ENCODE measurements around the gene RPL23. TPM values are rescaled to one million over a fixed set of nuclear protein-coding genes. Genes with fewer than 3 reads are reported as not detected.

Gene RPL23
- total and polyA plus RNA-seq, 11 donors, result 698 to 2,300 (median 864) TPM

DNA sequence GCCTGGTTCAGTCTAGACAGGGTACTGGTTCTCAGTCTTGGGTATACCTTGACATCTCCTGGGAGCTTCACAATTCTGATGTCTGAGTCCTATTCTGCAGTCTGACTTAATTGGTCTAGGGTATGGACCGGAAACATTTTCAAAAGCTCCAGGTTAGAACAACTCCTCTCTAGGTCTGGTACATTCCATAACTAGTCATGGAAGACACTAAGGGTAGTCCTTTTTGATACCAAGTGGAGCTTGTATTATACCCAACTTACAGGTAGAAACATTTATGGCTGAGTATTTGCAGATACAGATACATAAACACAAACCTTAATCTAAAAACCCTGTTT is 5.0 kb downstream of the RPL23 start:
- no peaks in the 10 kb centered on the region for H3K9me3 ChIP-seq
- H3K27ac ChIP-seq, result no peak overlapping the region
- TF ChIP-seq, protein P1, sequence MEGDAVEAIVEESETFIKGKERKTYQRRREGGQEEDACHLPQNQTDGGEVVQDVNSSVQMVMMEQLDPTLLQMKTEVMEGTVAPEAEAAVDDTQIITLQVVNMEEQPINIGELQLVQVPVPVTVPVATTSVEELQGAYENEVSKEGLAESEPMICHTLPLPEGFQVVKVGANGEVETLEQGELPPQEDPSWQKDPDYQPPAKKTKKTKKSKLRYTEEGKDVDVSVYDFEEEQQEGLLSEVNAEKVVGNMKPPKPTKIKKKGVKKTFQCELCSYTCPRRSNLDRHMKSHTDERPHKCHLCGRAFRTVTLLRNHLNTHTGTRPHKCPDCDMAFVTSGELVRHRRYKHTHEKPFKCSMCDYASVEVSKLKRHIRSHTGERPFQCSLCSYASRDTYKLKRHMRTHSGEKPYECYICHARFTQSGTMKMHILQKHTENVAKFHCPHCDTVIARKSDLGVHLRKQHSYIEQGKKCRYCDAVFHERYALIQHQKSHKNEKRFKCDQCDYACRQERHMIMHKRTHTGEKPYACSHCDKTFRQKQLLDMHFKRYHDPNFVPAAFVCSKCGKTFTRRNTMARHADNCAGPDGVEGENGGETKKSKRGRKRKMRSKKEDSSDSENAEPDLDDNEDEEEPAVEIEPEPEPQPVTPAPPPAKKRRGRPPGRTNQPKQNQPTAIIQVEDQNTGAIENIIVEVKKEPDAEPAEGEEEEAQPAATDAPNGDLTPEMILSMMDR (IDR thresholded peaks at IDR 0.05), result no peak
- TF ChIP-seq POLR2A (IDR thresholded peaks at IDR 0.05), result no peak
- whole genome bisulfite sequencing, 4 donors, result 93 to 100% (median 99%) methylated on average over 1 of the region's 1 CpG
- H3K4me1 ChIP-seq, result peaks cover 9 to 29% (median 22%) of the 10 kb centered on the region in 12 donors
- ATAC-seq (no peak), DNase-seq (no peak)
- H3K4me3 ChIP-seq, result no peak overlapping the region
- H3K27me3 ChIP-seq, result no peaks in the 10 kb centered on the region
- peaks cover 0 to 70% (median 65%) of the 10 kb centered on the region in 9 donors for H3K36me3 ChIP-seq
- intact Hi-C loops (cut with DNase I), result no loop called here

DNA sequence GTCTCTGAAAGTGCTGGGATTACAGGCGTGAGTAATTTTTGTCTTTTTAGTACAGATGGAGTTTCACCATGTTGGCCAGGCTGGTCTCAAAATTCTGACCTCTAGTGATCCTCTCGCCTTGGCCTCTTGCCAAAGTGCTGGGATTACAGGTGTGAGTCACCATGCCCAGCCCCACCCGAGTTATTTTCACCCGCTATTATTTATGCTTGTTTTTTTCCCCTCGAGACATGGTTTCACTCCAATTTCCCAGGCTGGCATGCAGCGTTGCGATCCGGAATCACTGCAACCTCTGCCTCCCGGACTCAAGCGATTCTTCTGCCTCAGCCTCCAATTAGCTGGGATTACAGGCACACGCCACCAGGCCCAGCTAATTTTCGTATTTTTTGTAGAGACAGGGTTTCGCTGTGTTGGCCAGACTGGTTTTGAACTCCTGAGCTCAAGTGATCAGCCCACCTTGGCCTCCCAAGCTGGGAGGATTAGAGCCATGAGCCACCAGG is 9.2 kb downstream of the RPL23 start:
- Histone ChIP-seq H3K36me3 (peaks cover 0 to 33% (median 30%) of the 10 kb centered on the region in 9 donors), H3K27ac (peak overlapping the region in 1 of 12 donors; percentile 35), H3K4me1 (no peaks in the 10 kb centered on the region), H3K9me3 (no peaks in the 10 kb centered on the region), H3K27me3 (no peaks in the 10 kb centered on the region), H3K4me3 (no peak overlapping the region)
- ATAC-seq (no peak), DNase-seq (peak in 1 of 5 donors; percentile 49)
- WGBS, 4 donors, result 64 to 84% (median 78%) methylated on average over 12 to 13 of the region's 13 CpGs
- intact Hi-C loops (cut with DNase I), result no loop called here
- no peak for TF ChIP-seq POLR2A (IDR thresholded peaks at IDR 0.05)
- TF ChIP-seq, protein P1 (IDR thresholded peaks at IDR 0.05), result no peak

DNA sequence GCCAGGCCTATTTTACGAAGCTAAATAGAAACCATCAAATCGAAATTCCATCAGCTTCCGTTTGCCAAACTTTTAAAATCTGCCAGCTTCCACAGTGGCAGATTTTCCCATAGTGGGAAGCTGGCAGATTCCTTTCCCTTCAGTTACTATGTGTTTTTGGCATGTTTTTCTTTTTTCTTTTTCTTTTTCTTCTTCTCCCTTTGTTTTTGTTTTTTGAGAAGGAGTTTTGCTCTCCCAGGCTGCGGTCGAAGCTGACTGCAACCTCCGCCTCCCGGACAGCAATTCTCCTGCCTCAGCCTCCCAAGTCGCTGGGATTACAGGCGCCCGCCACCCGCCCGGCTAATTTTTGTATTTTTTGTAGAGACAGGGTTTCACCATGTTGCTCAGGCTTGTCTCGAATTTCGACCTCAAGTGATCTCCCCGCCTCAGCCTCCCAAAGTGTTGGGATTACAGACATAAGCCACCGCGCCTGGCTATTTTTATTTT is 27.7 kb downstream of the RPL23 start:
- WGBS, 4 donors, result 93 to 95% (median 94%) methylated on average over 17 of the region's 17 CpGs
- TF ChIP-seq POLR2A (IDR thresholded peaks at IDR 0.05), result no peak
- TF ChIP-seq, protein P1 (IDR thresholded peaks at IDR 0.05), result no peak

DNA sequence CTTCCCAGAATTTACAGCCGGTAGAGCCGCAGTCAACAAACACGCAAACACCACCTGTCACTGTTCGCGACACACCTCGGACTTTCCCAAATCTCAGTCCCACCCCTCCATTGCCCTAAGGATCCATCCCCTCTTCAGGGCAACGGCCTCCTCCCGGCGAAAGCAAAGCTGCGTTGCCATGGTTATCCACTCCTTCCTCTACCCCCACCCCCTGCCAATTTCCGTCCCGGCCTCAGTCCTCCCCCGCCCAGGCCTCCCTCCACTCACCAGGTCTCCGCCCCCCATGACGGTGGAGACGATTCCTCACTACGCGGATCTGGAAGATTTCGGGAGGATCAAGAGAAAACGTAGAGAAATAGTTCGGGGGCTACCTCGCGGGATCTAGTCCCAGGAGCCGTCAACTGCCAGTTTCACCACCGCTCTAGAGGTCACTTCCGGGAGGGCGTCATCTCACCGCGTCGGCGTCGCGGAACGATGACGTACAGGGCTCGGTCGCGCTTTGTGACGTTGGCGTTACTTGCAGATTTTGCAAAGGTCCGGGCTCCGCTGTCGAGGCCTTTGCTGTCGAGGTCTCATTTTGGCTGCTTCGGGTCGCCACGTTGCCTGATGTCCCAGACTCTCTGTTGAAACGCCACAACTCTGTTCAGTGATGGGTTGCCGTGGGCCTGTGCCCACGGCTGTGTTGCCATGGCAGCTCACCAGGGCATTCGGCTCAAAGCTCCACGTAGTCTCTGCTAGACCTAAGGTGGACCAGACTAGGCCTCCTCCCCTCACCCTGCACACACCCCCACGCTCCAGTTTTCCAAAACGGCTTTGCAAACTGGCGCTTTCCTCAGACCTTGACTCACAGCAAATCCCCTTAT is 28.4 kb downstream of the RPL23 start, which contains the start of gene CWC25:
Gene CWC25 (minus strand): TSS at position 423 of the 863 bp plus-strand sequence. CDS start 138 bp downstream, at position 285.
- Histone ChIP-seq H3K36me3 (peaks cover 0 to 22% (median 14%) of the 10 kb centered on the region in 9 donors), H3K4me3 (peak within 1 kb of the TSS; percentile 58 to 90 (median 79)), H3K27ac (peak within 1 kb of the TSS; percentile 87 to 100 (median 97)), H3K9me3 (no peaks in the 10 kb centered on the region), H3K27me3 (no peaks in the 10 kb centered on the region), H3K4me1 (peaks cover 7 to 24% (median 14%) of the 10 kb centered on the region in 12 donors)
- intact Hi-C loops (cut with DNase I), result loop anchor here in 5 of 10 donors (1.0 to 2.0 kb wide), 3 partner anchors 25 to 28 kb away; partner anchors contain the start of gene RPL23 (in 5 of the 5)
- 1 to 2% (median 1%) methylated on average over 42 to 55 of the region's 55 CpGs for WGBS, 4 donors
- peak; percentile 90 to 96 (median 92) for DNase-seq
- peak; percentile 89 to 95 (median 94) for ATAC-seq
- TF ChIP-seq POLR2A (IDR thresholded peaks at IDR 0.05), result peak; percentile 5 to 84
- TF ChIP-seq, protein P1 (IDR thresholded peaks at IDR 0.05), result no peak

More for the DNA sequence above, 27.7 kb downstream of the RPL23 start:
- DNase-seq (no peak), ATAC-seq (no peak)
- Histone ChIP-seq H3K36me3 (peaks cover 0 to 16% (median 7%) of the 10 kb centered on the region in 9 donors), H3K4me1 (peaks cover 7 to 24% (median 14%) of the 10 kb centered on the region in 12 donors), H3K4me3 (peak overlapping the region; percentile 58 to 90 (median 79)), H3K27ac (peak overlapping the region; percentile 87 to 100 (median 97)), H3K9me3 (no peaks in the 10 kb centered on the region), H3K27me3 (no peaks in the 10 kb centered on the region)
- intact Hi-C loops (cut with DNase I), result loop anchor here in 5 of 10 donors (1.0 to 2.0 kb wide), 3 partner anchors 26 to 27 kb away; partner anchors contain the start of gene RPL23 (in 5 of the 5)
